ENCODE measurements around the gene RTKN2.

Gene RTKN2

DNA sequence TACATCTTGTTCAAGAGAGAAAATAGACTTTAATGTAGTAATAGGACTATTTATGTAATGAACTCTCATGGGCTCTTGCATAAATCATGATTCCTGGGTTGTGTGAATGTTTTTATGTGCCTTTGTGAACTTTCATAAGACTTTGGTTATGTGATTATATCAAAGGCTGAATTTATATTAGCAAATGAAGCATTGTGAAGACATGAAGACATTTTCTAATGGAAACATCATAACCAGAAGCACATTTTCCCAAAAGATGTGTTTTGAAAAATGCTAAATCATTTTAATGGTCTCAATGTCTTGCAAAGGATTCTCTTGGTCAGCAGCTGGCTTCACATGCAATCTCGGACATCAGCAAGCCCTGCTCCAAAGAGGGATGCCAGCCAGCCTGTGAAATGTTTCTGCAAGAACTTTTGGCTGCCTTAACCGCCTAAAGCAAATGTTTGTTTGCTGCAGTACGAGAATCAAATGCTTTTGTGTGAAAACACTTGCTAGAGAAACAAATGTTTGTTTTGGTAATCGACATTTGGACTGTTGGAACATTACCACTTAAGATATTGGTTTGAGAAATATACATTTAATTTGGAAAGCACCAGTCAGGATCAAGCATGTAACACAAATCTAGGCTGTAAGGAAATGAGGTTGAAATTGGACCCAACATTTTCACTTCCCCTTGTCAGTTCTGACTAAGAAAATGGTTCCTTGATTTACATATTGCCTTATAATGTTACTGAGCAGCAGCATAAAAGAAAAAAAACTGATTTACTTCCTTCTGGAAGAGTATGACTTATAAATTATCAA is 102.1 kb downstream of the RTKN2 start:
- no peak for DNase-seq

DNA sequence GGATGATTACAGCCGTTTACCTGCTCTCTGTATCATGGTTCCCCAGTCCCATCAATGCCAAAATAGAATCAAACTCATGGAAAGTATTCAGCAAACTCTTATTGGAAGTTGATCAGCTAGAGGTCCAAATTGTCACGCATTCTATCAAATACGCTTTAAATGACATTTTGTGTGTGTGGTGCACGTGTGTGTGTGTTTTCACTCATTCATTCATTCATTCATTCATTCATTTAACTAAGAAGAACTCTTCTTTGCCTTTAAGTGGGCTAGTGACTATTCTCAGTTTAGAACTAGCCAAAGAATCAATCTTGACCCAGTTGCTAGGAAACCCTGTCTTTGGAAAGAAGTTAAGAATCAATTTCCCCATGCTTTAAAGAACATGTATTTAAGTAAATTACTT is 102.8 kb downstream of the RTKN2 start:
- DNase-seq, result no peak

DNA sequence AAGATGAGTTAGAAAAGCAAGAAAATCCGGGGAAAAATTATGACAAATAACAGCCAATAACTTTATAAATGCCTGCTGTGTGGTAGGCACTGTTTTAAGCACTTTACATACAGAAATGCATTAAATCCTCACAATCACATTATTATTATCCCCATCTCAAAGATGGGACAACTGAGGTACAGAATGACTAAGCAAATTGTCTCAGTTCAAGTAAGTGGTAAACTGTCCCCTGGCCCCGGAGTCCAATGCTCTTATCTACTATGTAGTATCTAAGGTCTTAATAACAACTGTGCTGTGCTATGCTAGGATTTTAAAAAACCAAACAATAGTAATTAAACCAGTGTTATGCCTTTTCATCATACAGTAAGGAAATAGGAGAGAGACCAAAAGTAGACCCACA is 105.6 kb downstream of the RTKN2 start:
- no peak for DNase-seq

DNA sequence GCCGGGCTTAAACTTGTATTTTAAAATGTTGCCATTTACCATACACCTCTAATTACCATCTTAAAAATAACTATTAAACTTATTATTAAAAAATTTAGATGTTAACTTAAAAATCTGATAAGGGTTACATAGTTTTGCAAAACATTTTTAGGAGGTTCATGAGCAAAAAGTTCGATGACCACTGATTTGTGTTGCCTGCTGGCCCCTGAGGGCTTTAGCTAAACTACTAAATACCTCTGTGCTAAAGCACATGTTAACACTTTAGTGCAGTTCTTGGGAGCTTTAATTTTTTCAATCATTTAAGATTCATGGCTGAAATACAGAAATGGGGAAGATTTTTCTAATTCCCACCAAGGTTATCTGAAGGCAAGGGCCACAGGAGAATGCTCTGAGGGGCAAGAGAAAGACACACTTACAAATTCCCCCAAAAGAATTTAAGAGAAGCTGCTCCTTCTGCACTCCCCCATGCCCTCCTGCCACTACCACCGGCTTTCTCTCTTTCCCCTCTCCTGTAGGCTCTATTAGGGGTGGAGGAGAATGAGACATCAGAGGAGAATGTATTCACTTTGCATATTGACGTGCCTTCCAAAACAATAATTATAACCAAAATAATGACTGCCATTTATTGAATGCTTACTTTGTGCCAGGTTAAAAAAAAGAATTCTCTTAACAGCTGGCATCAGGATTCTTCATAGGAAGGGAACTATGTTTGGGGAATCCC is 106.2 kb downstream of the RTKN2 start:
- no peak for DNase-seq

DNA sequence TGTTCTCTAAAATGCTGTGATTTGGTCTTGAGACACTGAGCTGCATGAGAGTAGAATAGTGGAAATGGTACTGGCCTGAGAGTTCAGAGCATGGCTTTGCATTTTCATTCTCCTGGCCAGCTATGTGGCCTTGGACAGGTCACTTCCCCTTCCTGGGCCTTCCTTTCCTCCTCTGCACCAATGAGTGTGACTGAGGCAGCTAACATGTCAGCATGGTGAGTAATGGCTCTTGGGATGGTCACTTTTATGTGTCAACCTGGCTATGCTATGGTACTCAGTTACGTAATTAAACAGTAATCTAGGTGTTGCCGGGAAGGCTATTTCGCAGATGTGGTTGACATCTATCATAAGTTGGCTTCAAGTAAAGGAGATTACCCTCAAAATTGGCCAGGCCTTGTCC is 109.3 kb downstream of the RTKN2 start:
- no peak for DNase-seq

DNA sequence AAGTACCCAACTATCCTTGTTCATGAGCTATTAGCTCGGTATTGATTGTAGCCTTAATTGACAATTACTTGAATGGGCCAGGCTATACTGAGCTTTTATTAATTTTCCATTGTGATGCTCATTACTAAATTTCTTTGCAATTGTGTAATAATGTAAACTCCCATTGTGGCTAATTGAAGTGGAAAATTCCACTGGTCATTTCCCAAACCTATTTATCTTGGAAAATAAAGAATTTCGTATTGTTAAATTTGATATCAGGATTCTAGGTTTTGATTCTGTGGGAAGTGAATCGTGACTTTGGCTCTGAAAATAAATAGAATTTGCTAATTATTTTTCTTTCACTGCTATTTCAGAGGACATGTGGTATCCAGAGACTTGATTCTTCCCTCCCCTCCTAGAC is 111.0 kb downstream of the RTKN2 start:
- no peak for DNase-seq

DNA sequence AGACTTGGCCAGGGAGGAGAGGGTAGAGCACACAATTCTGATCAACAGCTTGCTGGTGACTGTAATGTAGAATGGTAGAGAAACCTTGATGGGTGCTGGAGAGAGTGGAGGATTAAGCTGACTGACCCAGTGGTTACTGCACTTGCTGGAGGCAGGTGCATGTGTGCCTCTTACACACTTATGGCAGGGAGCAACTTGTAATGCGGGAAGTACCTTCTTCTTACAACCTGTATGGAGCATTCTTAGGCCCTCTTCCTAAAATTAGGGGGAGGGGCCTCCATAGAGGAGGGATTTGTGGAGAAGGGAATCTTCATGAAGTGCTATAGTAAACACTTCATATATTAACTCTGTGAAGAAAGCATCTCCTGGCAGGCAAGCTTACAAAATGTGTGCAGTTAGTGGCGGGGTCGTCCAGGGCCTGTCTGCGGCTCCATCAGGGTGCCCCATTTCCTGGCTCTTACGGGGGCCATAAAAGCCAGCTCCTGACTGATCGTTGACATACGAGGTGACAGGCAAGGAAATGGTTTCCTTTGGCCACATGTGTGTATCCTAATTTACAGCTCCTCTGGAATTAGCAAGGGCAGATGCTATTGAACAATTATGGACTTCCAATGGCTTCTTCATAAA is 113.5 kb downstream of the RTKN2 start:
- no peak for DNase-seq

DNA sequence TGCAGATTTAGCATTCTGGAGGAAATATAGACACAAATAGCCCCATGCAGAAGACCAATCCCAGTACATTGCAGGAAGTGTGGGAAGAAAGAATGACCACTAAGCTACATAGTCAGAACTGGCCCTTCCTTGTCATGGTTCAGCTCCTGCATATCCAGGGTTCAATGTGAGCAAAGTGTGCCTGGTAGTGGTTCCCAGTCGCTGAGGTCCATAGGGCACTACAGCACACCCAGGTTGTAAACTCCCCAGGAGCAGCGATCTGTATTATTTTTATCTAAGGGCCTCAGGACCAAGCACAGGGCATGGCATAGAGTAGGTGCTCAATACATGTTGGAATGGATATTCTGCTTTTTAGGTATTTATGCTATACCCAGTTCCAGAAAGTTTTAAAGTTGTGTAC is 114.4 kb downstream of the RTKN2 start:
- no peak for DNase-seq

DNA sequence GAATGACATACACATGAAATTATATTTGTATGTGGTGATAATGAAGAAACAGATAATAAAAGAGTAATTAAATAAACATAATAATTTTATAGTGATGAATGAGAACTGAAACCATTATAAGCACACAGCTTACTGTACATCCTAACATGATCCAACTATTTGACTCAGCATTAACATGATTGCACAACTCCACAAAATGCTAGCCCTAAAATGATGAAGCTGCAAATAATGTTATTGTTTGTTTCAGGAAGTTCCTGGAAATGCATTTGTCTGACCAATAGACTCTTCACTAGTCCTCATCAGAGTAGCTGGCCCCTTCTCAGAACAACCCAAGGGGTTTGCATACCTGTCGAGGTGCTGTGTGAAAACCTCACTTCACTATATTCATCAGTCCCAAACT is 115.5 kb downstream of the RTKN2 start:
- DNase-seq, result no peak

DNA sequence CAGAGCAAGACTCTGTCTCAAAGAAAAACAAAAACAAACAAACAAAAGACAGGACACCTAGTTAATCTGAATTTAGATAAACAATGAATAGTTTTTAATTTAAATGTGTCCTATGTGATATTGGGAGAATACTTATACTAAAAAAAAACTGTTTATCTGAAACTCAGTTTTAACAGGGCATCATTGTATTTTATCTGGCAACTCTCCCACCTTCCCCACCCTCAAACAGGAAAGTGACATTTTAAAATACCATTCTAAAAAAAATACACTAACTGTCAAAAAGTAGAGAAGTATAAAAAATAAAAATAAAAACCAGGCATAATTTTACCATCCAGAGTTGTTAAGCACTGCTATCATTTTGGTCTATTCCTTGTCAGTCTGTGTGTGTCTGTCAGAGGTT is 119.0 kb downstream of the RTKN2 start:
- DNase-seq, result no peak

DNA sequence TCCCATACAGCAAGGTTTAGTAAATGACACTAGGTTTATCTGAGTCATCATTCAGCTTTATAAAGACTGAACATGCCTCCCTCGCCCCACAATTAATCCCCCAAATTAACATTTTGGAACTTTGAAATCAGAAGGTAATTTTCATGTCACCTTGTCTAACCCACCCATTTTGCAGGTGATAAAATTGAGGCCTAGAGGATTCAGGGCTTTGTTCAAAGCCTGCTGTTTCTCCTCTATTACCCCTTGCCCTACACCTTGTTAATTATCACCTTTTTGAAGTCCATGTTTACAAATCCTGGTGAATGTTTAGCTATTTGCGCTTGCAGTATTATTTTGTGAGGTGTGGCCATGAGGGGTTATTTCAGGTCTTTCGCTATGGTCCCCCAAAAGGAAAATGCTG is 120.5 kb downstream of the RTKN2 start:
- DNase-seq, result no peak

DNA sequence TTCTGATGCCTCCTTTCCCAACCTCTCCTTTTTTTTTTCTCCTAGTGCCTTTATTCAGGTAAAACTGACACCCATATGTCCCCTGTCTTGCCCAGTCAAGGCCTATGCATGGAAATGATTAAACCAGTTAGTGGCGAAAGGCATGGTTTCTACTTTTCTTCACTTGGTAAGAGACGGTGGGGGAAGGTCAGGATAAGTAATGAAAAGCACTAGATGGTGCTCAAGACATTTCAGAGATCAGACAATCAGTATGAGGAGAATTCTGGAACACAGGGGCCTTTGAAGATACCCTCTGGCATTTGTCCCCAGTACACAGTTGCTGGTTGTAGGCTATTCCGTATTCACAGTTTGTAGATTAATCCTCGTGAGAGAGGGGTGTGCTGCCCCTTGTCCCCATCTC is 121.2 kb downstream of the RTKN2 start:
- no peak for DNase-seq

DNA sequence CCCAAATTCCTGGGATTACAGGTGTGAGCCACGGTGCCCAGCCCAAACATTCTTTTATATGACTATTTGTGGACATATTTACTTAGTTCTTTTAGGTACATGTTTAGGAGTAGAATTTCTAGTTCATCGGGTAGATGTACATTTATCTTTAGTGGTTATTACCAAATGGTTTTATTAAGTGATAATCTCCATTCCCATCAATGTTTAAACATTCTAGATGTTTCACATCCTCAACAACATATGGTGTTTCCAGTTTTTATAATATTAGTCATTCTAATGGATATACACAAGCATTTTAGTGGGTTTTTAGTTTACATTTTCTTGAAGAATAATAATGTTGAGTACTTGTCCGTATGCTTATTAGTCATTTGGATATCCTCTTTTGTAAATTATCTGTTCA is 131.7 kb downstream of the RTKN2 start:
- no peak for DNase-seq

DNA sequence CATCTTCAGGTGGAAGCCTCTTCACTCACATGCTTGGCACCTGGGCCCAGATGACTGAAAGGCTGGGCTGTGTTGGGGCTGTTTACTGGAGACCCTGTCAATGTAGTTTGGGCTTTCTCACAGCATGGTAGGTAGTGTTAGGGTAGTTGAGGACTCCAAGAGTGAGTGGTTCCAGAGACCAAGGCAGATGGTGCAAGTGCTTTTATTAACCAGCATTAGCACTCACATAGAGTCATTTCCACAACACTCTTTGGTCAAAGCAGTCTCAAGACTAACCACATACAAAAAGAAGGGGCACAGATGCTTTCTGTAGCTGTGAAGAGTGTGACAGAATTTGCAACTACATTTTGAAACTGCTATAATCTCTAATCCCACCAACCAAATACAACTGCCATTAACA is 135.0 kb downstream of the RTKN2 start:
- no peak for DNase-seq

All from NCI-H524 (cell line).